ENCODE measurements around the gene NPPB.

DNA sequence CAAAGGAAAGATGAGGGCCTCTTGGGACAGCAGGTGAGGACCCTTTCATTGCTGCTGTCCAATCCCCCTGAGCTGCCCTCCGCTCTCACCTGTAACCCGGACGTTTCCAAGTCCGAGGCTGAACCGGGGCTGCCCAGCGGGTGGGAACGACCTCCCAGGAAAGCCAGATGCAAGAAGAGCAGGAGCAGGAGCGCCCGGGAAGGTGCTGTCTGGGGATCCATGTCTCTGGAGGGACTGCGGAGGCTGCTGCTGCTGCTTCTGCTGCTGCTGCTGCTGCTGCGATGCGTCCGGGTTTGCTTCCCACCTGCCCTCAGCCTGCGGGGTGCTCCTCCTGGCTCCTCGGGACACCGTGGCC, at the start of gene NPPB:
- TF ChIP-seq FOXA1 (IDR thresholded peaks at IDR 0.05) (no peak), HDGF (IDR thresholded peaks at IDR 0.05; ENCODE audit: borderline replicate concordance) (no peak), L3MBTL2 (conservative IDR thresholded peaks at IDR 0.05) (no peak), NFRKB (IDR thresholded peaks at IDR 0.05) (no peak), SUZ12 (IDR thresholded peaks at IDR 0.05) (no peak), SP1 (IDR thresholded peaks at IDR 0.05) (no peak), BHLHE40 (IDR thresholded peaks at IDR 0.05; ENCODE audit: borderline replicate concordance) (no peak), LEF1 (IDR thresholded peaks at IDR 0.05; ENCODE audit: borderline replicate concordance) (no peak), ELF4 (IDR thresholded peaks at IDR 0.05) (no peak), ZNF384 (IDR thresholded peaks at IDR 0.05) (no peak), CTBP1 (IDR thresholded peaks at IDR 0.05; ENCODE audit: borderline replicate concordance) (no peak)
- TF ChIP-seq, protein P1, sequence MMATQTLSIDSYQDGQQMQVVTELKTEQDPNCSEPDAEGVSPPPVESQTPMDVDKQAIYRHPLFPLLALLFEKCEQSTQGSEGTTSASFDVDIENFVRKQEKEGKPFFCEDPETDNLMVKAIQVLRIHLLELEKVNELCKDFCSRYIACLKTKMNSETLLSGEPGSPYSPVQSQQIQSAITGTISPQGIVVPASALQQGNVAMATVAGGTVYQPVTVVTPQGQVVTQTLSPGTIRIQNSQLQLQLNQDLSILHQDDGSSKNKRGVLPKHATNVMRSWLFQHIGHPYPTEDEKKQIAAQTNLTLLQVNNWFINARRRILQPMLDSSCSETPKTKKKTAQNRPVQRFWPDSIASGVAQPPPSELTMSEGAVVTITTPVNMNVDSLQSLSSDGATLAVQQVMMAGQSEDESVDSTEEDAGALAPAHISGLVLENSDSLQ (IDR thresholded peaks at IDR 0.05), result no peak

All from HEK293T (cell line).